Right lobe of liver (tissue), 6 donors: ENCODE results near the gene LRCH3. TPM values are rescaled to one million over a fixed set of nuclear protein-coding genes. Genes with fewer than 3 reads are reported as not detected.
A peak's percentile ranks its signal among the peaks of the same experiment; 100 is the strongest.

Experiments used
- ATAC-seq, 4 donors: fragments of 200-7000 bp; cut with Tn5 transposase; one replicate each; pipeline ENCODE4 v1.9.1; 2020; ENCODE audit warnings: mild to moderate bottlenecking in 4 of 4, moderate library complexity in 4 of 4
- DNase-seq, 3 donors: peaks; one replicate each; pipeline ENCODE4 v3.0.0-alpha.2; 2020
- H3K27ac ChIP-seq, 3 donors: fragments of 200-600 bp; one replicate each; pipeline ENCODE4 v1.8.0; 2022
- H3K27me3 ChIP-seq, 2 donors: fragments of 200-600 bp; one replicate each; pipeline ENCODE4 v1.8.0; 2022
- H3K36me3 ChIP-seq, 4 donors: fragments of 200-600 bp; sonication (generic) in 1 of 4; one replicate each; pipeline versions ENCODE4 v1.5.1 to v1.8.0; 2017 to 2022; ENCODE audit warnings: control low read depth in 1 of 4
- H3K4me1 ChIP-seq, 4 donors: fragments of 200-600 bp; sonication (generic) in 1 of 4; one replicate each; pipeline versions ENCODE4 v1.5.1 to v1.8.0; 2017 to 2022; ENCODE audit warnings: control low read depth in 1 of 4
- H3K4me3 ChIP-seq, 3 donors: fragments of 200-600 bp; one replicate each; pipeline ENCODE4 v1.8.0; 2022
- H3K9me3 ChIP-seq, 4 donors: fragments of 200-600 bp; sonication (generic) in 1 of 4; one replicate each; pipeline versions ENCODE4 v1.5.1 to v1.8.0; 2017 to 2022; ENCODE audit warnings: control low read depth in 1 of 4
- CTCF ChIP-seq, 4 donors: fragments of 200-600 bp in 3 of 4; fragments of 450-650 bp in 1 of 4; IDR thresholded peaks; one replicate each; pipeline versions ENCODE4 v1.5.1 to v1.8.0; 2016 to 2022; ENCODE audit warnings: antibody characterized with exemption in 4 of 4, mild to moderate bottlenecking in 2 of 4
- POLR2A ChIP-seq: fragments of 450-650 bp; IDR thresholded peaks from one replicate; pipeline ENCODE4 v1.6.1; 2017; ENCODE audit warnings: antibody characterized with exemption, mild to moderate bottlenecking
- WGBS: methylation state at CpG from one replicate; pipeline ENCODE4 v1.1.6; 2018; ENCODE audit warnings: low coverage, low lambda C conversion rate; ENCODE audit not compliant: insufficient coverage; ENCODE audit errors: missing lambda C conversion rate; 5-methylcytosine and 5-hydroxymethylcytosine counted together
- intact Hi-C, 2 donors: fragments of 100-400 bp; cut with DNase I; formaldehyde crosslinking; loops; one replicate each; pipeline versions ENCODE4 v1.11.2 to v1.14.1; 2022
- total RNA-seq, 6 experiments: library from RNA; depleted of rRNA in 2 of 6; stranded (reverse); fragments of >200 nt in 2 of 6; fragmentation: NEBNext Ultra II Directional in 3 of 6; extraction: Animal tissue kit (Norgen Biotek cat#: 25700) in 3 of 6; gene quantifications; one replicate each; pipeline versions ENCODE4 v1.1.0 to v1.2.4, GENCODE V29; 2016 to 2023
- donor health status: DM: no; HTN: yes; CAD: no.
- donor health status: DM: no; HTN: no; CAD: no.
- donor health status: DM: no; HTN: no; CAD: no.
- donor health status: DM: no; HTN: yes; CAD: no.
- donor health status: DM: no; HTN: yes; CAD: no.

LRCH3 gene
- total RNA-seq, 6 experiments from 2014 or later = 18.8 to 24.2 (median 21.8) TPM

- intact Hi-C loops = no loop called here
- Histone ChIP-seq H3K4me1 (peaks cover 0 to 27% (median 3%) of the 10 kb centered on the region in 4 donors), H3K27ac (peak overlapping the region; percentile 80 to 88 (median 87)), H3K9me3 (no peaks in the 10 kb centered on the region), H3K4me3 (peak overlapping the region; percentile 85 to 93 (median 90)), H3K36me3 (no peaks in the 10 kb centered on the region), H3K27me3 (no peaks in the 10 kb centered on the region)
- ATAC-seq (peak in 1 of 4 donors; percentile 22), DNase-seq (peak; percentile 52 to 61 (median 60))
- TF ChIP-seq POLR2A = peak; percentile 24
- no peak for TF ChIP-seq CTCF (IDR thresholded peaks at IDR 0.05)
- WGBS = 4% methylated on average over 28 of the region's 36 CpGs
Observed at GRCh38 chr3:197750858-197751737, 40.0 kb upstream of the LRCH3 start.

GRCh38 chr3:197752107-197752506, 38.9 kb upstream of the LRCH3 start:
- no peak for TF ChIP-seq CTCF (IDR thresholded peaks at IDR 0.05)
- TF ChIP-seq POLR2A = no peak
- Histone ChIP-seq H3K4me1 (peaks cover 0 to 20% (median 3%) of the 10 kb centered on the region in 4 donors), H3K27me3 (no peaks in the 10 kb centered on the region), H3K9me3 (no peaks in the 10 kb centered on the region), H3K27ac (no peak overlapping the region), H3K4me3 (no peak overlapping the region), H3K36me3 (peaks cover 0 to 7% (median 1%) of the 10 kb centered on the region in 4 donors)
- ATAC-seq = no peak
- intact Hi-C loops = no loop called here
- no peak for DNase-seq
- 69% methylated on average over 5 of the region's 5 CpGs for WGBS

GRCh38 chr3:197753263-197753662, 37.8 kb upstream of the LRCH3 start:
- WGBS = 86% methylated on average over 3 of the region's 3 CpGs
- H3K4me1 ChIP-seq = peaks cover 0 to 19% (median 3%) of the 10 kb centered on the region in 4 donors

GRCh38 chr3:197756704-197757103, 34.4 kb upstream of the LRCH3 start:
- Histone ChIP-seq H3K27me3 (no peaks in the 10 kb centered on the region), H3K27ac (no peak overlapping the region), H3K9me3 (no peaks in the 10 kb centered on the region), H3K36me3 (peaks cover 0 to 25% (median 1%) of the 10 kb centered on the region in 4 donors), H3K4me1 (peaks cover 0 to 6% (median 1%) of the 10 kb centered on the region in 4 donors), H3K4me3 (no peak overlapping the region)
- intact Hi-C loops = no loop called here
- no peak for TF ChIP-seq POLR2A
- TF ChIP-seq CTCF (IDR thresholded peaks at IDR 0.05) = no peak
- no peak for DNase-seq
- ATAC-seq = no peak
- 82% methylated on average over 3 of the region's 3 CpGs for WGBS

More at GRCh38 chr3:197753263-197753662, 37.8 kb upstream of the LRCH3 start:
- intact Hi-C loops = no loop called here
- DNase-seq = no peak
- Histone ChIP-seq H3K36me3 (peaks cover 0 to 16% (median 1%) of the 10 kb centered on the region in 4 donors), H3K27me3 (no peaks in the 10 kb centered on the region), H3K4me3 (no peak overlapping the region), H3K27ac (no peak overlapping the region), H3K9me3 (no peaks in the 10 kb centered on the region)
- no peak for ATAC-seq
- no peak for TF ChIP-seq POLR2A
- TF ChIP-seq CTCF (IDR thresholded peaks at IDR 0.05) = no peak
